IPS-18c (cell line): Measurements from ENCODE around the gene ERC1.
"Not testable (repeated sequence)": the region's sequence is repeated elsewhere in the genome, so short reads cannot be mapped to it uniquely, and the experiment has no call there.

ENCODE experiments used
- H3K4me3 ChIP-seq: 2 replicates; pipeline ENCODE4 v1.7.0; 2013; ENCODE audit warnings: low read depth, mild to moderate bottlenecking, low read length, moderate library complexity; ENCODE audit not compliant: insufficient read depth
- H3K9me3 ChIP-seq: one replicate; pipeline ENCODE4 v1.6.1; 2013; ENCODE audit warnings: mild to moderate bottlenecking, low read length, moderate library complexity; ENCODE audit not compliant: control insufficient read depth, insufficient read depth

Gene ERC1

GRCh38 chr12:1184402-1184801, 193.4 kb downstream of the ERC1 start:
- Histone ChIP-seq H3K9me3 (no peaks in the 10 kb centered on the region), H3K4me3 (no peak overlapping the region)

GRCh38 chr12:1185460-1186182, 194.6 kb downstream of the ERC1 start:
- Histone ChIP-seq H3K4me3 (no peak overlapping the region), H3K9me3 (no peaks in the 10 kb centered on the region)

- Histone ChIP-seq H3K4me3 (no peak overlapping the region), H3K9me3 (no peaks in the 10 kb centered on the region)
These were observed 195.3 kb downstream of the ERC1 start for GRCh38 chr12:1186298-1186697.

- Histone ChIP-seq H3K4me3 (no peak overlapping the region), H3K9me3 (no peaks in the 10 kb centered on the region)
These were observed 197.0 kb downstream of the ERC1 start for GRCh38 chr12:1188016-1188415.

GRCh38 chr12:1189163-1189562, 198.1 kb downstream of the ERC1 start:
- no peaks in the 10 kb centered on the region for H3K9me3 ChIP-seq
- H3K4me3 ChIP-seq, result no peak overlapping the region

- Histone ChIP-seq H3K4me3 (no peak overlapping the region), H3K9me3 (peaks cover 4% of the 10 kb centered on the region)
These were observed 204.5 kb downstream of the ERC1 start for GRCh38 chr12:1195513-1195912.

- H3K9me3 ChIP-seq, result peaks cover 4% of the 10 kb centered on the region
- no peak overlapping the region for H3K4me3 ChIP-seq
These were observed 206.4 kb downstream of the ERC1 start for GRCh38 chr12:1197264-1198018.

- not testable (repeated sequence) for H3K4me3 ChIP-seq, H3K9me3 ChIP-seq
These were observed 207.8 kb downstream of the ERC1 start for GRCh38 chr12:1198854-1199253.

- Histone ChIP-seq H3K9me3 (peaks cover 4% of the 10 kb centered on the region), H3K4me3 (no peak overlapping the region)
These were observed 208.7 kb downstream of the ERC1 start for GRCh38 chr12:1199700-1200099.

GRCh38 chr12:1201030-1201429, 210.0 kb downstream of the ERC1 start:
- H3K4me3 ChIP-seq, result no peak overlapping the region
- peaks cover 4% of the 10 kb centered on the region for H3K9me3 ChIP-seq

- peaks cover 4% of the 10 kb centered on the region for H3K9me3 ChIP-seq
- no peak overlapping the region for H3K4me3 ChIP-seq
These were observed 210.9 kb downstream of the ERC1 start for GRCh38 chr12:1201886-1202285.

GRCh38 chr12:1203735-1204019, 212.7 kb downstream of the ERC1 start:
- Histone ChIP-seq H3K9me3 (peaks cover 1% of the 10 kb centered on the region), H3K4me3 (no peak overlapping the region)

- Histone ChIP-seq H3K4me3 (no peak overlapping the region), H3K9me3 (no peaks in the 10 kb centered on the region)
These were observed 213.6 kb downstream of the ERC1 start for GRCh38 chr12:1204581-1205121.

GRCh38 chr12:1205512-1206060, 214.6 kb downstream of the ERC1 start:
- Histone ChIP-seq H3K9me3 (no peaks in the 10 kb centered on the region), H3K4me3 (no peak overlapping the region)

GRCh38 chr12:1206118-1206734, 215.2 kb downstream of the ERC1 start:
- H3K4me3 ChIP-seq, result no peak overlapping the region
- H3K9me3 ChIP-seq, result no peaks in the 10 kb centered on the region

GRCh38 chr12:1207276-1207675, 216.3 kb downstream of the ERC1 start:
- no peaks in the 10 kb centered on the region for H3K9me3 ChIP-seq
- H3K4me3 ChIP-seq, result no peak overlapping the region

GRCh38 chr12:1208719-1209118, 217.7 kb downstream of the ERC1 start:
- H3K9me3 ChIP-seq, H3K4me3 ChIP-seq: not testable (repeated sequence)

- Histone ChIP-seq H3K9me3 (no peaks in the 10 kb centered on the region), H3K4me3 (no peak overlapping the region)
These were observed 221.5 kb downstream of the ERC1 start for GRCh38 chr12:1212526-1212925.
